GM19025 (cell line): Measurements from ENCODE around the gene AP2M1.

Experiments
- ATAC-seq: cut with Tn5 transposase; IDR thresholded peaks from one replicate; pipeline ENCODE4 v1.9.1; 2021; ENCODE audit warnings: mild to moderate bottlenecking, low read depth, moderate library complexity; ENCODE audit not compliant: unreplicated experiment

The AP2M1 gene

DNA sequence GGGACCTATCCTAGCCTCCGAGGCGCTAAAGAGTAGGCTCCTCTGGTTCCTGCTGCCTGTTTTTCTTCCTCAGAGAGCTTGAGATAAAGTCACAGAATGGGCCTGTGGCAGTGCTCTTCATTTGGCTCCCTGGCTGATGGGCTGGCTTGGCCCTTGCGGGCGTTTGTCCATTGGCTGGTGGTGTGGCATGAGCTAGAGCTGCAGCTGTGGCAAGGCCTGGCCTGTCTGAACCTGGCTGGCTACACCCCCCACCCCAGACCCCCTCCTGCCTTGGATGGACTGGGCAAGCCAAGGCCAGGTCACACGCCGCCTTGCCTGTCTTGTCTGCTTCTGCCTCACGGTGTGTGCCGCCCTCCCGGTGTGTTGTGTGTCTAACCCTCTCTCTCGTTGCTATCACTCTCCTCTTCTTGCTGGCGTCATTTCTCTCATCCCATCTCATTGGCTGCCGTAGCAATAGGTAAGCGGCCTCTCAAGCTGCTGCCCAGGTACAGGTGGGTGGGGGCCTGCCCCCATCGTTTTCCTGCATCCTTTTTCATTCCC lies 3.2 kb downstream of the AP2M1 start:
- ATAC-seq = no peak

DNA sequence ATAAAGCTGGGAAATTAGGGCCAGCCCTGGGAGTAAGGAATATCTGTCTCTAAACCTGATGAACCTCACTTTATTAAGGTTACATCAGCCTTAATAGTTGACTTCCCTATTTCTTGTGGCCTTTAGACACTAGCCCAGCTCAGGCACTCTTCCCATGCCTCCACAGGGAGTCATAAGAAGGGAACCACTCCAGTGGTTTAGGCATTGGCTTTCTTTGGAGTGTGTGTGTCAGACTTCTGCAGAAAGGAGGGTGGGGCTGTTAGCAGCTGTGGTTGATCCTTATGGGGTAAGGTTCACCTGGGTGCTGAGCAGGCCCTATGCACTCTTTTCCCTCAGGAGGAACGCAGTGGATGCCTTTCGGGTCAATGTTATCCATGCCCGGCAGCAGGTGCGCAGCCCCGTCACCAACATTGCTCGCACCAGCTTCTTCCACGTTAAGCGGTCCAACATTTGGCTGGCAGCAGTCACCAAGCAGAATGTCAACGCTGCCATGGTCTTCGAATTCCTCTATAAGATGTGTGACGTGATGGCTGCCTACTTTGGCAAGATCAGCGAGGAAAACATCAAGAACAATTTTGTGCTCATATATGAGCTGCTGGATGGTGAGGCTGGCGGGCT lies 4.0 kb downstream of the AP2M1 start:
- no peak for ATAC-seq

DNA sequence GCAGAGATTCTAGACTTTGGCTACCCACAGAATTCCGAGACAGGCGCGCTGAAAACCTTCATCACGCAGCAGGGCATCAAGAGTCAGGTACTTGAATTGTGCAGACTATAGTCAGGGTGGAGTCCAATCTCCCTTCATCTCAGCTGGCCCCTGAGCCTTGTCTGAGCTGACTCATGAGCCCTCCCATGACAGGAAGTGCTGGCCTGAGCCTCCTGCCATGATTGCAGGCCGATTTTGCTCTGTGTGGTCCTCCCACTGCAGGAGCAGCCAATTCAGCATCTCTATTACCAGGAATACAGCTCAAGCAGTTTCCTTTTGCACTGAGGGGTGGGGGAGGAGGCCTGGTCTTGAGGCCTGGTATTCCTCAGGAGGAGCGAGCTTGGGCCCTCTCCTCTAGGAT lies 5.5 kb downstream of the AP2M1 start:
- no peak for ATAC-seq

DNA sequence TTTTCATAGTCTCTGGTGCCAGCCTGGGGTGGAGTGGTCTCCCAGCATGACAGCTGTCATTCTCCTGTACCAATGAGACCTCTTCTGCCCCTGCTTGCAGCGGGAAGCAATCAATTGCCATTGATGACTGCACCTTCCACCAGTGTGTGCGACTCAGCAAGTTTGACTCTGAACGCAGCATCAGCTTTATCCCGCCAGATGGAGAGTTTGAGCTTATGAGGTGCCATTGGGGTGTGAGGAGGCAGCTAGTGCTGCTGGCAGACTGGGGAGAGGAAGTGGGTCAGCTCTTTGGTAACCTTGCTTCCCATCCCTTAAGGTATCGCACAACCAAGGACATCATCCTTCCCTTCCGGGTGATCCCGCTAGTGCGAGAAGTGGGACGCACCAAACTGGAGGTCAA lies 6.9 kb downstream of the AP2M1 start:
- ATAC-seq = no peak

DNA sequence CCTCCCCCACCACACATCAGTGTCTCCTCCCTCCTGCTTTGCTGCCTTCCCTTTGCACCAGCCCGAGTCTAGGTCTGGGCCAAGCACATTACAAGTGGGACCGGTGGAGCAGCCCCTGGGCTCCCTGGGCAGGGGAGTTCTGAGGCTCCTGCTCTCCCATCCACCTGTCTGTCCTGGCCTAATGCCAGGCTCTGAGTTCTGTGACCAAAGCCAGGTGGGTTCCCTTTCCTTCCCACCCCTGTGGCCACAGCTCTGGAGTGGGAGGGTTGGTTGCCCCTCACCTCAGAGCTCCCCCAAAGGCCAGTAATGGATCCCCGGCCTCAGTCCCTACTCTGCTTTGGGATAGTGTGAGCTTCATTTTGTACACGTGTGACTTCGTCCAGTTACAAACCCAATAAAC lies 9.0 kb downstream of the AP2M1 start:
- no peak for ATAC-seq

DNA sequence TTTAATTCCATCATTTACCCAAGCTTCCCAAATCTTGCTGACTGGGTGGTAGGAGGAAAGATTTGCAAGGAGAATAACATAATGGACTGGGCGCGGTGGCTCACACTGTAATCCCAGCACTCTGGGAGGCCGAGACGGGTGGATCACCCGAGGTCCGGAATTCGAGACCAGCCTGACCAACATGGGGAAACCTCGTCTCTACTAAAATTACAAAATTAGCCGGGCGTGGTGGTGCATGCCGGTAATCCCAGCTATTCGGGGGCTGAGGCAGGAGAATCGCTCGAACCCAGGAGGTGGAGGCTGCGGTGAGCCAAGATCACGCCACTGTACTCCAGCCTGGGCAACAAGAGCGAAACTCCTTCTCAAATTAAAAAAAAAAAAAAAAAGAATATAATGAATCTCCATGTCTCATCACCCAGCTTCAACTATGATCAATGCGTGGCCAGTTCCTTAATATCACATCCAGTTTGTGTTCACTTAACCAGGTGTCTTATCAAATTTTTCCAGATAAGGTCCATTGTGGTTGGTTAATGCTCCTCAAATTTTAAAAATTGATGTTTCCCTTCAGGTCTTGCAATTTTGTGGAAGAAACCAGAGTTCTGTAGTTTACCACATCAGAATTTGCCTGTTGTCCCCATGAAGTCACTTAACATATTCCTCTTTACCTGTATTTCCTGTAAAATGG lies 10.0 kb downstream of the AP2M1 start:
- no peak for ATAC-seq

DNA sequence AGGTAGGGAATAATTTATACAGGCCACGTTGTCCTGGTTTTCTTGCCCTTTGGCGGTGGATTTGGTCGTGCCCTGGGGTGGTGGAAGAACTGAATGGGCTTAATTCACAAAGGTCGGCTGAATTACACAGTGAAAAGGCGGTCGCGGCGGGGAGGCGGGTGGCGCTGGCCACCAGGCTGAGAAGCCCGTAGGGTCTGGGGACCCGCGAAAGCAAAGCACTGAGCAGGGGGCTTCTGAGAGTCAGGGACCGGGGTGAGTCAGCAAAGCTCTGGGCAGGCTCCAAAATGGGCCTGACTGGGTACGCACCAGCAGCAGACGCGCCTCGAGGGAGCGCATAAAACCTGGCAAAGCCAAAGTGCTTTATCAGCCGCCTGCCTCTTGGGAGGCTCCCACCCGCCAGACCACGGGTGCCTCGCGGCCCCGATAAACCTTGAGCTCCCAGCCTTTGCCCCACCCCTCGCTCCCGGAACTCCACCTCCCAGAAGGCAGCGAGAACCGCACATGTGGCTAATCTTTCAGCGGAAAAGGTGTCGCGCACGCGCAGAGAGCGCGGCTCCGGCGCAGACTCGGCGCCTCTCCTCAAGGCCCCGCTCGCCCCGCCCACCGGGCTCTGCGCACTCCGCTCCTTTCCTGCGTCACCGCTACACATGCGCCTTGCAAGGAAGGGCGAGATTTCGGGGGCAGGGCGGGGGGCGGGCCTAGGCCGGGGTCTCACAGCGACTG lies 11.0 kb downstream of the AP2M1 start:
- peak; percentile 87 for ATAC-seq

DNA sequence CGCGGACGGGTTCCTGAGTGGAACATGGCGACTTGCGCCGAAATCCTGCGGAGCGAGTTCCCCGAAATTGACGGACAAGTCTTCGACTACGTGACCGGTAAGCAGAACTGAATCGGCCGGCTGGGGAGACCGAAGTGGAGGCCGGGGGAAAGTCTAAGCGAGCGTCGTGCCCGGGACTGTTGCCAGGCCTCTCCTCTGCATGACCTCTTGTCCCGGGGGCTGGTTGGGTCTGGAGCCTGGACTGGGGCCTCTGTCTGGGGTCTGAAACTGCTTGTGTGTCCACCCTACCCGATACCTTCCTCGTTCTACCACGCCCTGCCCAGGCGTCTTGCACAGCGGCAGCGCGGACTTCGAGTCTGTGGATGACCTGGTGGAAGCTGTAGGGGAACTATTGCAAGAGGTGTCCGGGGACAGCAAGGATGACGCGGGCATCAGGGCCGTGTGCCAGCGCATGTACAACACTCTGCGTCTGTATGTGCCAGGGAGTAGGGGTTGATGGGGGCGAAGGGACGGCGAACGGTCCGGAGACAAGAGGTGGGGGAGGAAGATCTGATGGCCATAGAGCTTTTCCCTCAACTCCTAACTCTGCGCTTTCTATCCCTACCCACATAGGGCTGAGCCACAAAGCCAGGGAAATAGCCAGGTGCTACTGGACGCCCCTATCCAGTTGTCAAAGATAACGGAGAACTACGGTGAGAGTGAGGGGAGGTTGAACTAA lies 11.7 kb downstream of the AP2M1 start, which contains the start of gene ABCF3:
Gene ABCF3 (plus strand): TSS at position 16 of the 718 bp plus-strand sequence. CDS start 9 bp downstream, at position 25.
- ATAC-seq = peak; percentile 16

DNA sequence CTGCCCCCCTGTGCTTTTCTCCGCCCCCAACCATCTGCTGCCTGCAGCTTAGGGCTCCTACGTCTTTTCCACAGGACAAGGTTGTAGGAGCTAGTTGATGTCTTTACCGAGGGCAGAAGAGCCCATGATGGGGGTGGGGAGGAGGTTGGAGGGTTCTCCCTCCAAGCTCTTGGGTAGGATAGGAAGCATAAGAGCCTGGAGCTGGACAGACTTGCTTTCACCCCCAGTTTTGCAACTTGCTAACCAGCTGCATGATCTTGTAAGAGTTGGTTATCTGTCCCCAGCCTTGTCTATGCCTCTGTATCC lies 12.2 kb downstream of the AP2M1 start:
- ATAC-seq = no peak

DNA sequence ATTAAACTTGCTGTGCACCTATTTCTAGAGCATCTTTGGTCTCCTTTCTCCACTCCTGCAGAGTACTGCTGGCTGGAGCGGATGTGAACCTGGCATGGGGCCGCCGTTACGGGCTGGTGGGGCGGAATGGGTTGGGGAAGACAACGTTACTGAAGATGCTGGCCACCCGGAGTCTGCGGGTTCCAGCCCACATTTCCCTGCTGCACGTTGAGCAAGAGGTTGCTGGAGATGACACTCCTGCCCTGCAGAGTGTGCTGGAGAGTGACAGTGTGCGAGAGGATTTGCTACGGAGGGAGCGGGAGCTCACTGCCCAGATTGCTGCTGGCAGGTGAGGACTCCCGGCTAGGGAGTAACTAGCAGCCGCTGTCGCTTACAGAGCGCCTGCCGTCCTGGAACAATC lies 13.4 kb downstream of the AP2M1 start:
- ATAC-seq = no peak

DNA sequence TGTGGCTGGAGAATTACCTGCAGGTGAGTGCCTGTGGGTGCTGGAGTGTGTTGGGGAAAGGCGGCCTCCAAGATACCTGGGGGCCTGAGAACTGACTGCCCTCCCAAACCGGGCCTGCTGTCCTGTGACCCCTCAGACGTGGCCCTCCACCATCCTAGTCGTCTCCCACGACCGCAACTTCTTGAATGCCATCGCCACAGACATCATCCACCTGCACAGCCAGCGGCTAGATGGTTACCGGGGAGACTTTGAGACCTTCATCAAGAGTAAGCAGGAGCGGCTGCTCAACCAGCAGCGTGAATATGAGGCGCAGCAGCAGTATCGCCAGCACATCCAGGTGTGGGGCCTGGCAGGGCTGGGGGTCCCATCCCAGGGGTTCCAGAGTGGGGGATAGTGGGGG lies 14.8 kb downstream of the AP2M1 start:
- ATAC-seq = no peak

DNA sequence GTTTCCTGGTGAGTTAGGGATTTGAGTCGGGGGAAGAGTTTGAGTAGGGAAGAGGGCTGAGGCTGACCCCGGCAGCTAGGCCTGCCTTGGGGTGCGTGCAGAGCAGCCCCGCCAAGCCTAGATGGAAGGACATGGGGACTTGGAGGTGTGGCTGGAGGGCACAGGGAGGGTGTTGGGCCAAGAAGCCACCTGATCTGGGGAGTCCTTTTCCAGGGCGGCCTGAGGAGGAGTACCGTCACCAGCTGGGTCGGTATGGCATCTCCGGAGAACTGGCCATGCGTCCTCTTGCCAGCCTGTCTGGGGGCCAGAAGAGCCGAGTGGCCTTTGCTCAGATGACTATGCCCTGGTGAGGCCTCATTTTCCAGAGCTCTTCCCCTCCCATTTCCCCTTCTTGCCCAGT lies 18.2 kb downstream of the AP2M1 start:
- ATAC-seq = no peak

DNA sequence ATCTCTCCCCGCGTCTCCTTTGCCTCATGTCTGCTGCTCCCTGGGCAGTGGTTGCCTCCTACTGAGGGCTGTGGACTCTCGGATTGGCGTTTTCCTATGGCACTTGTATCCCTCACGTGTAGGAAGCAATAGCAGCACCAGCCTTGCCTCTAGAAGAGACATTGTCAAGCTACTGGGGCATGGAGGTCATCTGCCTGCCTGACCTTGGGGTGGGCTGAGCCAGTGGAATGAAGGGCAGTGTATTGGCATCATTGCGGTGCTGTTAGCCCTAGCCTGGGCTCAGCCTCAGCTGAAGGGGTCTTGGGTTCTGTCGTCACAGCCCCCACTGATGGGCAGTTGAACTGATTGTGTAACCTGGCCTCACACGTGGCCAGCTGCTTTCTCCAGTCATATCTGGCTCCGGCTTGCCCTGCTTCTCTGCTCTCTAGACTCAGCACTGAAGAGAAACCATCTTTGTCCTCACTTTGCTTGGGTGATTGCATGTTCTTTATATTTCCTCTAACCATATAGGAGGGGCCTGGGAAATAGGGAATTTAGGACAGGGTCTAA lies 19.4 kb downstream of the AP2M1 start:
- no peak for ATAC-seq

DNA sequence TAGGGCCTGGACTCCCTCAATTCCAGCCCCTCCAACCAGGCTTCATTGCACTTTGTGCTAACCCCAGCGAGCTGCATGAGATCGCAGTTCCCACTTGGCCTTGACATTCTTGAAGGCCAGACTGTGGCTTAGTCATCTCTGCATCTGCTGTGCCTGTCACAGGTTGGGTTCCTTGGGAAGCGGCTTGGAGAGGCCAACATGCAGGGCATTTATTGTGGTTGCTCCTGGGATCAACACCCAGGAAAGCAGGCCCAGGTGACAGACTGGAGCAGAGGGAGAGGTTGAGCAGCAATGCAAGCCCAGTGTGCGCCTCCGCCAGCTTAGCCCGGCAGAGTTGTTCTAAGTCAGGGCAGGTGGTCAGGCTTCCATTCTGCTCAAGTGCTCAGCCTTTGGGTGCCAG lies 21.9 kb downstream of the AP2M1 start:
- ATAC-seq = no peak

DNA sequence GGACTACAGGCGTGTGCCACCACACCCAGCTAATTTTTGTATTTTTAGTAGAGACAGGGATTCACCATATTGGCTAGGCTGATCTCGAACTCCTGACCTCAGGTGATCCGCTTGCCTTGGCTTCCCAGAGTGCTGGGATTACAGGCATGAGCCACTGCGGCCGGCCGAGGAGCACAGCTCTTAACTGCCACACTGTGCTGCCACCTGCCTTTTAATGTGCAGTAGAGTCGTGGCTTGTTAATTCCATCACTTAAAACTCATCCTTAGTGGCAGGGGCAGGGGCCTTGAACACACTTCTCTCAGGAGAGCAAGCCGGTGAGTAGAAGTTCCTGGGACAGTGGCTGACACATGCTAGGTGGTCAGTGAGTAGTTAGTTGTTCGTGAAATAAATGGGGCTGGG lies 23.9 kb downstream of the AP2M1 start:
- no peak for ATAC-seq

DNA sequence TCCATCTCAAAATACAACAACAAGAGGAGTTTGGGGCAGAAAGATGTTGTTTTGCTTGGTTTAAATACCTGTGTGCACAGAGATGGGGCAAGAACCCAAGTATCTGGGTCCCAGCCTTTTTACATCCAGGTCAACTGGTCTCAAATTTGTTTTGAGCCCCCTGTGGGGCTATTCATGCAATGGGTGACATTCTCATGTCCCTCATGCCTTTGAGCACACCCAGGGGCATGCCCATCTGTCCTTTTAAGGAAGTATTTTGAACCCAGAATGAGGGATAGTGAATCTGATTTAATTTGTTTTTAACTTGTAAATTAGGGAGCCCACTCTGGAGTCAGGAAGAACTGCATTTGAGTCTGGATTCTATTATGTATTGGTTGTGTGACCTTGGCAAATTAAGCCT lies 26.2 kb downstream of the AP2M1 start:
- ATAC-seq = no peak

DNA sequence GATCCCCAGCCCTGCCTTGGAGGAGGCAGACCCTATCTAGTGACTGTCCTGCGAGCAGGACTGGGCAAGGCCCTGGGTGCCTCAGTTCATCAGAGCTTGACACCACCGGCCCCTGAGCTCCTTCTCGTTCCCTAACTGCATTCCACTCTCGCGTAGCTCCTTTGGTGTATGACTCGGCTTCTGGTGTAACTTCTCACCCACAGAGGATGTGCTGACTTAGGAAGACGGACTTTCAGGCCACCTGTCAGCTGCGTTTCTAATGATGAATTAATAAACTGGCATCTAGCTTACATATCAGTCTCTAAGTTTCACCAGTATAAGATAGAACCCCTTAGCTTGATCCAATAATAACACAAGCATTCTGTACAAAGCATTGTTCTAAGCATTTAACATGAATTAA lies 28.9 kb downstream of the AP2M1 start:
- ATAC-seq = no peak

DNA sequence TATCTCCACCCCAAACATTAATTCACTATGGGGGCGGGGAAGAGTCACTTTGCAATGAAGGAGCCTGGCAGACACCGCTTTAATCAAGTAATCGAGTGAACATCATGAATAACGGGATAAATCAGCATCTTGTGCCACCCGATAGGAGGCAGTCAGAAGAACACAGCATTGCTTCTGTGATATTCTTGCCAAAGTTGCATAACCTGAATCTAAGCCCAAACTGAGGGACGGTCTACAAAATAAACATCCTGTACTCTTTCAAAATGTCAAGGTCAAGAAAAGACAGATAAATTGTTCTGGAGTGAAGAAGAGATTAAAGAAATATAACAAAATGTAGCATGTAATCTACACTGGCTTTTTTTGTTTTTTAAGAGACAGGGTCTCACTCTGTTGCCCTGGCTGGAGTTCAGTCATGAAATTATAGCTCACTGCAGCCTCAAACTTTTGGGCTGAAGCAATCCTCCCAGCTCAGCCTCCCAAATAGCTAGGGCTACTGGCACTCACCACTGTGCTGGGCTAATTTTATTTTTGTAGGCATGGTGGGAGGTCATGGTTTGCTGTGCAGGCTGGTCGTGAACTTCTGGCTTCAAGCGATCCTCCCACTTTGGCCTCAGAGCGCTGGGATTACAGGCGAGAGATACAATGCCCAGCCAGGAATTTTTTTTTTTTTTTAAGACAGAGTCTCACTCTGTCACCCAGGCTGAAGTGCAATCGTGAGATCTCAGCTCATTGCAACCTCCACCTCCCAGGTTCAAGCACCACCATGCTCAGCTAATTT lies 34.7 kb downstream of the AP2M1 start:
- ATAC-seq = no peak

DNA sequence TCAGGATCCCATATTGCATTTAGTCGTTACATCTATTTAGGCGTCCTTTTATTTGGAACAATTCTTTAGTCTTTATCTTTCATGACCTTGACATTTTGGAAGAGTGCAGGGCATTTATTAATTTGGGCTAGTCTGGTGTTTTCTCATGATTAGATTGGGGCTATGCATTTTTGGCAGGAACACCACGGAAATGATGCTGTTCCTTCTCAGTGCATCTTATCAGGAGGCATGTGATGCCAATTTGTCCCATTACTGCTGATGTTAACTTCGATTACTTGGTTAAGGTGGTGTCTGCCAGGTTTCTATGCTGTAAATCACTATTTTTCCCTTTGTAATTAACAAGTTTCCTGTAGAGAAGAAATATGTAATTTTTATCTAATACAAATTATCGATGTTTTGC lies 36.6 kb downstream of the AP2M1 start:
- no peak for ATAC-seq

DNA sequence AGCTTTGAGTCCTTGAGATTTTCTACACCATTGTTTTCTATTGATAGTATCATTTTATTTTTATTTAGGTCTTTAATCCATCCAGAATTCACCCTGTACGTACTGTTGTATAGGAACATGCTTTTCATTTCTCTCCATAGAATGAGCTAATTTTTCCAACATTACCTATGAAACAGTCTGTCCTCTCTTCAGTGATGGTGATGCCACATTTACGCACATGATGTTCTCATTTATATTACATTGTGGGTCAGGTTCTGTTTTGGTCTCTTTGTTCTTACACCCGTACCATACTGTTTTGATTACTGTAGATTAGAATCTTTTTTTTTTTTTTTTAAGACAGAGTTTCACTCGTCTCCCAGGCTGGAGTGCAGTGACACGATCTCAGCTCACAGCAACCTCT lies 37.1 kb downstream of the AP2M1 start:
- no peak for ATAC-seq
